Dendritic cell treated with granulocyte-macrophage colony-stimulating factor and Interleukin-4, amounts not matched to agents 40 ng/mL and 50 ng/mL, for 4 days (primary cell): Measurements from ENCODE around the gene NUAK2.
A peak's percentile ranks its signal among the peaks of the same experiment; 100 is the strongest.
"Not testable (repeated sequence)": the region's sequence is repeated elsewhere in the genome, so short reads cannot be mapped to it uniquely, and the experiment has no call there.

ENCODE experiments used
- H3K27ac Mint-ChIP-seq: one replicate; pipeline ENCODE4 v1.8.0; 2022; ENCODE audit warnings: mild to moderate bottlenecking, mixed read lengths
- H3K27me3 Mint-ChIP-seq: one replicate; pipeline ENCODE4 v1.8.0; 2022; ENCODE audit warnings: mild to moderate bottlenecking, mixed read lengths
- H3K36me3 Mint-ChIP-seq: one replicate; pipeline ENCODE4 v1.8.0; 2022; ENCODE audit warnings: low read depth, mixed read lengths
- H3K4me1 Mint-ChIP-seq: one replicate; pipeline ENCODE4 v1.8.0; 2022; ENCODE audit warnings: low read depth, mixed read lengths
- H3K4me3 Mint-ChIP-seq: one replicate; pipeline ENCODE4 v1.8.0; 2022; ENCODE audit warnings: mild to moderate bottlenecking, moderate library complexity, mixed read lengths
- H3K9me3 Mint-ChIP-seq: one replicate; pipeline ENCODE4 v1.8.0; 2022; ENCODE audit warnings: mixed read lengths
- intact Hi-C: fragments of 100-400 bp; cut with micrococcal nuclease; formaldehyde crosslinking; loops from one replicate; pipeline ENCODE4 v1.15.0; 2022

The NUAK2 gene

GRCh38 chr1:205287767-205288559 lies 33.6 kb downstream of the NUAK2 start:
- Mint-ChIP-seq H3K9me3 (no peaks in the 10 kb centered on the region), H3K27ac (peak overlapping the region; percentile 92), H3K4me3 (peak overlapping the region; percentile 14), H3K27me3 (no peaks in the 10 kb centered on the region), H3K4me1 (peaks cover 73% of the 10 kb centered on the region), H3K36me3 (no peaks in the 10 kb centered on the region)
- intact Hi-C loops = loop anchor here (5.0 kb wide), 1 partner anchor 34 kb away; the partner anchor contains the start of gene NUAK2

GRCh38 chr1:205287076-205287475 lies 34.5 kb downstream of the NUAK2 start:
- H3K27me3 Mint-ChIP-seq = peaks cover 2% of the 10 kb centered on the region
- intact Hi-C loops = loop anchor here (5.0 kb wide), 1 partner anchor 35 kb away; the partner anchor contains the start of gene NUAK2
- peak overlapping the region; percentile 92 for H3K27ac Mint-ChIP-seq
- H3K9me3 Mint-ChIP-seq = no peaks in the 10 kb centered on the region
- H3K4me1 Mint-ChIP-seq = peaks cover 77% of the 10 kb centered on the region
- H3K36me3 Mint-ChIP-seq = no peaks in the 10 kb centered on the region
- no peak overlapping the region for H3K4me3 Mint-ChIP-seq

- H3K36me3 Mint-ChIP-seq = no peaks in the 10 kb centered on the region
- H3K27me3 Mint-ChIP-seq = peaks cover 2% of the 10 kb centered on the region
- H3K9me3 Mint-ChIP-seq = no peaks in the 10 kb centered on the region
- no peak overlapping the region for H3K4me3 Mint-ChIP-seq
- H3K4me1 Mint-ChIP-seq = peaks cover 77% of the 10 kb centered on the region
- peak overlapping the region; percentile 92 for H3K27ac Mint-ChIP-seq
- intact Hi-C loops = loop anchor here (5.0 kb wide), 1 partner anchor 36 kb away; the partner anchor contains the start of gene NUAK2
Measured at GRCh38 chr1:205286335-205286950, 35.1 kb downstream of the NUAK2 start.

GRCh38 chr1:205285381-205286101 lies 36.0 kb downstream of the NUAK2 start:
- Mint-ChIP-seq H3K4me3 (peak overlapping the region; percentile 60), H3K27me3 (peaks cover 2% of the 10 kb centered on the region), H3K9me3 (no peaks in the 10 kb centered on the region), H3K27ac (peak overlapping the region; percentile 92), H3K4me1 (peaks cover 77% of the 10 kb centered on the region), H3K36me3 (no peaks in the 10 kb centered on the region)
- intact Hi-C loops = loop anchor here (5.0 kb wide), 1 partner anchor 37 kb away; the partner anchor contains the start of gene NUAK2

GRCh38 chr1:205284420-205285144 lies 37.0 kb downstream of the NUAK2 start:
- intact Hi-C loops = loop anchor here (5.0 kb wide), 1 partner anchor 38 kb away; the partner anchor contains the start of gene NUAK2
- peaks cover 2% of the 10 kb centered on the region for H3K27me3 Mint-ChIP-seq
- no peaks in the 10 kb centered on the region for H3K36me3 Mint-ChIP-seq
- H3K27ac Mint-ChIP-seq = peak overlapping the region; percentile 92
- no peak overlapping the region for H3K4me3 Mint-ChIP-seq
- peaks cover 73% of the 10 kb centered on the region for H3K4me1 Mint-ChIP-seq
- H3K9me3 Mint-ChIP-seq = no peaks in the 10 kb centered on the region

GRCh38 chr1:205283270-205284147 lies 38.0 kb downstream of the NUAK2 start:
- Mint-ChIP-seq H3K4me3 (no peak overlapping the region), H3K4me1 (peaks cover 74% of the 10 kb centered on the region), H3K9me3 (no peaks in the 10 kb centered on the region), H3K27ac (peak overlapping the region; percentile 92), H3K36me3 (no peaks in the 10 kb centered on the region), H3K27me3 (peaks cover 3% of the 10 kb centered on the region)
- intact Hi-C loops = no loop called here

- H3K27ac Mint-ChIP-seq, H3K36me3 Mint-ChIP-seq, intact Hi-C loops, H3K4me3 Mint-ChIP-seq, H3K9me3 Mint-ChIP-seq: not testable (repeated sequence)
- Mint-ChIP-seq H3K27me3 (peaks cover 11% of the 10 kb centered on the region), H3K4me1 (peaks cover 56% of the 10 kb centered on the region)
Measured at GRCh38 chr1:205280666-205281395, 40.7 kb downstream of the NUAK2 start.

GRCh38 chr1:205279986-205280385 lies 41.6 kb downstream of the NUAK2 start:
- Mint-ChIP-seq H3K36me3 (no peaks in the 10 kb centered on the region), H3K27me3 (peaks cover 11% of the 10 kb centered on the region), H3K4me1 (peaks cover 47% of the 10 kb centered on the region), H3K9me3 (no peaks in the 10 kb centered on the region), H3K4me3 (no peak overlapping the region), H3K27ac (no peak overlapping the region)
- intact Hi-C loops = no loop called here

GRCh38 chr1:205276689-205277065 lies 44.9 kb downstream of the NUAK2 start:
- no peak overlapping the region for H3K27ac Mint-ChIP-seq
- H3K4me1 Mint-ChIP-seq = peaks cover 18% of the 10 kb centered on the region
- no peaks in the 10 kb centered on the region for H3K9me3 Mint-ChIP-seq
- intact Hi-C loops = no loop called here
- no peak overlapping the region for H3K4me3 Mint-ChIP-seq
- peaks cover 9% of the 10 kb centered on the region for H3K27me3 Mint-ChIP-seq
- peaks cover 28% of the 10 kb centered on the region for H3K36me3 Mint-ChIP-seq

- intact Hi-C loops = no loop called here
- no peak overlapping the region for H3K4me3 Mint-ChIP-seq
- H3K36me3 Mint-ChIP-seq = peaks cover 34% of the 10 kb centered on the region
- peaks cover 18% of the 10 kb centered on the region for H3K4me1 Mint-ChIP-seq
- peaks cover 9% of the 10 kb centered on the region for H3K27me3 Mint-ChIP-seq
- no peaks in the 10 kb centered on the region for H3K9me3 Mint-ChIP-seq
- no peak overlapping the region for H3K27ac Mint-ChIP-seq
Measured at GRCh38 chr1:205275916-205276688, 45.4 kb downstream of the NUAK2 start.

- intact Hi-C loops = no loop called here
- Mint-ChIP-seq H3K4me3 (no peak overlapping the region), H3K27me3 (peaks cover 9% of the 10 kb centered on the region), H3K9me3 (no peaks in the 10 kb centered on the region), H3K4me1 (peaks cover 18% of the 10 kb centered on the region), H3K27ac (no peak overlapping the region), H3K36me3 (peaks cover 44% of the 10 kb centered on the region)
Measured at GRCh38 chr1:205275133-205275532, 46.4 kb downstream of the NUAK2 start.
